Activated CD4-positive, alpha-beta memory T cell treated with anti-CD3 and anti-CD28 coated beads for 36 hours (primary cell): ENCODE results near the gene GLYATL1. TPM values are rescaled to one million over a fixed set of nuclear protein-coding genes. Genes with fewer than 3 reads are reported as not detected.
"Not testable (repeated sequence)": the region's sequence is repeated elsewhere in the genome, so short reads cannot be mapped to it uniquely, and the experiment has no call there.

ENCODE experiments used
- CTCF ChIA-PET: fragments of 350-600 bp; sonication (Branson Sonifier 250); formaldehyde crosslinking; loops from one replicate; lab custom pipeline; 2021; ENCODE audit warnings: antibody characterized with exemption, inconsistent platforms; lab: Charles Lee
- POLR2A ChIA-PET: fragments of 350-600 bp; sonication (Branson Sonifier 250); formaldehyde crosslinking; loops from one replicate; lab custom pipeline; 2021; ENCODE audit warnings: antibody characterized with exemption; lab: Charles Lee
- DNase-seq: peaks from one replicate; pipeline ENCODE4 v3.0.0-alpha.2; 2020
- H3K27ac Mint-ChIP-seq: one replicate; pipeline ENCODE4 v1.8.0; 2021; ENCODE audit warnings: mixed read lengths
- H3K27me3 Mint-ChIP-seq: one replicate; pipeline ENCODE4 v1.8.0; 2021; ENCODE audit warnings: mixed read lengths
- H3K36me3 Mint-ChIP-seq: one replicate; pipeline ENCODE4 v1.8.0; 2021; ENCODE audit warnings: mixed read lengths
- H3K4me1 Mint-ChIP-seq: one replicate; pipeline ENCODE4 v1.8.0; 2021; ENCODE audit warnings: low read depth, mixed read lengths
- H3K4me3 Mint-ChIP-seq: one replicate; pipeline ENCODE4 v1.8.0; 2021; ENCODE audit warnings: mild to moderate bottlenecking, mixed read lengths
- H3K9me3 Mint-ChIP-seq: one replicate; pipeline ENCODE4 v1.8.0; 2021; ENCODE audit warnings: mixed read lengths
- intact Hi-C: fragments of 100-400 bp; cut with micrococcal nuclease; formaldehyde crosslinking; loops from one replicate; pipeline ENCODE4 v1.15.1; 2023
- total RNA-seq, 2 experiments: library from RNA; stranded (reverse); gene quantifications; one replicate each; pipeline ENCODE4 v1.2.3, GENCODE V29; 2021

The GLYATL1 gene
- total RNA-seq, 2 experiments from 2014 or later = not detected

DNA sequence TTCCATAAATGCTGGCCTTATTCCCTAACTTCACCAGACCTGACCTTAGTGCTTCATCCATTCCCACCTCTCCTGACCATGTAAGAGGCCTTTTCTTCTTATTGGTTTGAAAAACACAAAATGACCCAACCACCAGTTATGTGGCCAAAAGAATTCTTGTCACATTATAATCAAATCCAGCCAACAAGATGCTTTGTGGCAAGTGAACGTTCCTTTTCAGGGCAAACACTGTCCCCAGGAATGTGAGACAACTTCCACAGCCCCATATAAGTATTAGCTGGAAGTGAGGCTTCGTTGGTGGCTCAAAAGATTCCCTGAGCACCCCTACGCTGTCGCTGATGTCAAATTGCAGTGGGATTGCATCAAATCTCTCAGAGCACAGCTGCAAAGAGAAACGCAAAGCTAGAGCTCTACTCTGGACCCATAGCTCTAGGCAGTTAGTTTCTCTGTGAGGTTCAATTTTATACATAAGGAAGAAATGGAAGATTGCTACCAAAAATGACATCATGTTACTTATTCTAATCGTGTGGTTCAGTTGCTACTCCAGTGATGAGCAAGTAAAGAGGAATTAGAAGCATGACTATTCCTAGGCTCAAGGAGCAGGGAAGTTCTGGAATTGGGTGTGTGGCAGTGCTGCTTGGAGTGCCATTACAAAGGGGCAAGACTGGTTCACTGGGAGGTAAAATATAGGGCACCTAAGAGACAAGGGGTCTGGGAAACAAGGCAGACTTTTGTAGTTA, 26.1 kb downstream of the GLYATL1 start:
- no peak overlapping the region for H3K27ac Mint-ChIP-seq
- H3K36me3 Mint-ChIP-seq = no peaks in the 10 kb centered on the region
- no peak for DNase-seq
- ChIA-PET CTCF (no interaction called here), POLR2A (no interaction called here)
- no peaks in the 10 kb centered on the region for H3K9me3 Mint-ChIP-seq
- H3K4me3 Mint-ChIP-seq = no peak overlapping the region
- peaks cover 7% of the 10 kb centered on the region for H3K27me3 Mint-ChIP-seq
- intact Hi-C loops = no loop called here
- H3K4me1 Mint-ChIP-seq = no peaks in the 10 kb centered on the region

DNA sequence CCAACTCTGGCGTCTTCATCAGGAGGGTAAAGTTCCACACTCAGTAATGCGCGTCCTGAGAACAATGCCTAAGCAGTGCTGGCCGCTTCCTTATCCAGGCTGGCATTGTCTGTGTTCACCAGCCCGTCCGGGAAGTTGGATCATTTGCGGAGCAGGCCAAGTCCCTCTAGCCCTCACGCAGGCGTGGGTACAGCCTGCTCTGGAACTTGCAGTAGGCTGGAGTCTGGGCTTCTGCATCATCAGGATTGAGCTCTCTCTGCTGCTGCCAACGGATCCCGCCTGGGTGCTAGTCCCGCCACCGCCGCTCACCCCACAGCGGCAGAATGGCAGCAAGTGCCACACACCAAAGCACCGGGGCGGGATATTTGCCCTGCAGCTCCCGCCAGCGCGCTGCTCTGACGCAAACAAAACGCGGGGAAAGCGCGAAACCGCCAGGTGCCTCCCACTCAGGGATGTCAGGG, 29.0 kb downstream of the GLYATL1 start:
- Mint-ChIP-seq H3K9me3 (peaks cover 6% of the 10 kb centered on the region), H3K36me3 (no peaks in the 10 kb centered on the region), H3K27ac (no peak overlapping the region), H3K27me3 (peaks cover 10% of the 10 kb centered on the region), H3K4me3 (no peak overlapping the region), H3K4me1 (no peaks in the 10 kb centered on the region)
- CTCF ChIA-PET = no interaction called here
- no peak for DNase-seq
- POLR2A ChIA-PET = no interaction called here
- intact Hi-C loops = no loop called here

DNA sequence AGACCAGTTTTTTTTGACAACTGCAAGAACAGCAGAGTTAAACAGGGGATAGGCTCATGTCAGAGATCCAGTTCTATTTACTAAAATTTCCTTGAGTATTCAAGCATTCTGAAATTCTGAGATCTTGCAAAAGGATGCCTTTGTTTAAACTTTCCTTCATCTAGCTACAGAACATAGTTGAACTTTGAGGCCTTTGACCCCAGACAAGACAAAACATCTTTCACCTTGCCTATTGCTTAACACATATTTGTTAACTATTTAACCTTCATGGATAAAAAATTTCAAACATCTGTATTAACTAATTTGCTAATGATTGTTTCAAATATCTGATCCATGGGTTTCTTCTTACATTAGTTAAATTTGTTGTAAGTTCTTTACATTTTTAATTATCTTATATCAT, 38.2 kb downstream of the GLYATL1 start:
- peaks cover 3% of the 10 kb centered on the region for H3K27me3 Mint-ChIP-seq
- no peaks in the 10 kb centered on the region for H3K4me1 Mint-ChIP-seq
- ChIA-PET POLR2A (no interaction called here), CTCF (no interaction called here)
- peaks cover 2% of the 10 kb centered on the region for H3K9me3 Mint-ChIP-seq
- intact Hi-C loops = no loop called here
- no peaks in the 10 kb centered on the region for H3K36me3 Mint-ChIP-seq
- no peak overlapping the region for H3K4me3 Mint-ChIP-seq
- no peak overlapping the region for H3K27ac Mint-ChIP-seq
- DNase-seq = no peak

DNA sequence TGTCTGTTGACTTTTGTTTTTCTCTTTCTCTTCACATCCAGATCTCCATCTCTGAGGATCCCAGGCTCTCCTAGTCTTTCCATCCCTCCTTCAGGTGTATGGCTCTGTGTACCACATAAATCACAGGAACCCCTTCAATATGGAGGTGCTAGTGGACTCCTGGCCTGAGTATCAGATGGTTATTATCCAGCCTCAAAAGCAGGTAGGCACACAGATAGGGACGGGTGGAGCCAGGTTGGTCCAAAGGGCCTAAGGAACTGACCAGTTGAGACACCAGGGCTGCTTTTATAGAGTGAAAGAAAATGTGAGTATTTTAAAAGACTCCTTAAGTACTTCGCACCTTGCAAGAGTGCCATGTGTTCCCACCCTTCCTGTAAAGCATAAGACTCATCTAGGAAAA, 39.9 kb downstream of the GLYATL1 start:
- no peak for DNase-seq
- POLR2A ChIA-PET = no interaction called here
- Mint-ChIP-seq H3K4me1 (no peaks in the 10 kb centered on the region), H3K27me3 (peaks cover under 1% of the 10 kb centered on the region), H3K27ac (no peak overlapping the region), H3K4me3 (no peak overlapping the region), H3K9me3 (peaks cover 2% of the 10 kb centered on the region), H3K36me3 (no peaks in the 10 kb centered on the region)
- CTCF ChIA-PET = no interaction called here
- intact Hi-C loops = no loop called here

DNA sequence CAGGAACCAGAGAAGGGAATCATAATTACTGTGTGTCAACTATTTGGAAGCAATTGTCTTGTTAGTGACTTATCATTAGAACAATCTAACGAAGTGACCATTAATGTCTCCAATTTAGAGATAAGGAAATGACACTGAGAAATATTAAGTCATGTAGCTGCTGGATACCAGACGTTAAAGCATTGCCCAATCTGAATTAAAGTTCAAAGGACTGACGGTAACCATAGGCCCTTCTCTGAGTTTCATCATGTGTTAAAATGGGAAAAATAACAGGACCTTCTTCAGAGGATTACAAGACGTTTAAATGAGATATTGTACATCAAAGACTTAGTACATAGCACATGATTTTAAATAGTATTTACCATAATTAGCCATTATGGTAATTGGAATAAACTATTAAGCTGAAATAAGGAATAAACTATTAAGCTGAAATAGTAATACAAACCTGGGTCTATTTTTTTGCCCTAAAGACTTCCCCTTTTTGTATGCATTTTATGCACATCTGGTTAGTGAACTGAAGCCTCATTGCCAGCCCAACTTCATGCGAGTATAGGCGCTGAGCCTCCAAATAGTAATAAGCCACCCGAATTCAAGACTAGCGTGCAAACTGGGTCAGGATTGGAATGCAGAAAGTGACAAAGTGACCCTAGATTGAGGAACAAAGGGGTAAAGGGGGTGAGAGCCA, 41.0 kb downstream of the GLYATL1 start:
- ChIA-PET CTCF (no interaction called here), POLR2A (no interaction called here)
- Mint-ChIP-seq H3K27ac (no peak overlapping the region), H3K4me3 (no peak overlapping the region), H3K4me1 (no peaks in the 10 kb centered on the region), H3K36me3 (no peaks in the 10 kb centered on the region), H3K27me3 (peaks cover 5% of the 10 kb centered on the region), H3K9me3 (no peaks in the 10 kb centered on the region)
- intact Hi-C loops = no loop called here
- DNase-seq = no peak

DNA sequence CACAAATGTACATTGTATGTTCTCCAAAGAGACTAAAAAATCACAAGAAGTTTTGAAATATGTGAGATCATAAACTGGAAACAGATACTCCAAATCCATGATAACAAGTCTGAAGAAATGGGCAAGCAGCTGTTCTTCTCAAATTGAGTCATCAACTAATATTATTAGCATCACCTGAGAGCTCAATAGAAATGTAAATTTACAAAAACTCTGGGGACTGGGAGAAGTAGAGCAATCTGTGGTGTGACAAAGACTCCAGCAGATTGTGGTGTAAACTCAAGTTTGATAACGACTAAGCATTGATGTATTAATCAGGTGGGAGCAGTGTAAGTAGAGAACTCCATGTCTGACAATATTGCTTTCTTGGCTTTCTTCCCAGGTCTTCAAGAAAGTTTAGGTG, 53.2 kb downstream of the GLYATL1 start:
- POLR2A ChIA-PET = interaction anchor here (0.6 kb wide), 1 partner anchor 1442 kb away, joined by 3 read pairs; no protein-coding TSS in a partner anchor
- no peak overlapping the region for H3K4me3 Mint-ChIP-seq
- intact Hi-C loops = no loop called here

DNA sequence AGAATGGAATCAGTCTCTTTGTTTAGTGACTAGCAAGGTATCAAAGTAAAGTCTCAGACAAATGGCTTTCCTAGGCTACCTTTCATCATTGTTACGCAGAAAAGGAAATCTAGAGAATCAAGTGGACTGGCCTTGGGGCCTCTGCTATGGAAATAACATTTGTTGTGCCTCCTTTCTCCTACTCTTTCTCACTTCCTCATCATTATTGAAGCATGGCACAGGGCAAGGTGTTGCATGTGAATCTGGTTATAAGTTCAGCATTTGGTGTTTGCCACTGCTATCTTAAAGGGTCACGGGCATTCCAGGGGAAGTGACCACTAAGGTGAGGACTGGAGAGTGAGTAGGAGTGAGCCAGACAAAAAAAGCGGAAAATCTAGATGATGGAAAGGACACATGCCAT, 54.9 kb downstream of the GLYATL1 start:
- Mint-ChIP-seq H3K27ac (no peak overlapping the region), H3K27me3 (peaks cover 11% of the 10 kb centered on the region), H3K4me3 (no peak overlapping the region), H3K36me3 (no peaks in the 10 kb centered on the region), H3K9me3 (no peaks in the 10 kb centered on the region), H3K4me1 (no peaks in the 10 kb centered on the region)
- CTCF ChIA-PET = no interaction called here
- POLR2A ChIA-PET = no interaction called here
- DNase-seq = no peak
- intact Hi-C loops = no loop called here

More for the DNA sequence above, 53.2 kb downstream of the GLYATL1 start:
- Mint-ChIP-seq H3K36me3 (no peaks in the 10 kb centered on the region), H3K4me1 (no peaks in the 10 kb centered on the region), H3K27me3 (peaks cover 11% of the 10 kb centered on the region), H3K9me3 (no peaks in the 10 kb centered on the region), H3K27ac (no peak overlapping the region)
- DNase-seq = no peak
- CTCF ChIA-PET = no interaction called here

DNA sequence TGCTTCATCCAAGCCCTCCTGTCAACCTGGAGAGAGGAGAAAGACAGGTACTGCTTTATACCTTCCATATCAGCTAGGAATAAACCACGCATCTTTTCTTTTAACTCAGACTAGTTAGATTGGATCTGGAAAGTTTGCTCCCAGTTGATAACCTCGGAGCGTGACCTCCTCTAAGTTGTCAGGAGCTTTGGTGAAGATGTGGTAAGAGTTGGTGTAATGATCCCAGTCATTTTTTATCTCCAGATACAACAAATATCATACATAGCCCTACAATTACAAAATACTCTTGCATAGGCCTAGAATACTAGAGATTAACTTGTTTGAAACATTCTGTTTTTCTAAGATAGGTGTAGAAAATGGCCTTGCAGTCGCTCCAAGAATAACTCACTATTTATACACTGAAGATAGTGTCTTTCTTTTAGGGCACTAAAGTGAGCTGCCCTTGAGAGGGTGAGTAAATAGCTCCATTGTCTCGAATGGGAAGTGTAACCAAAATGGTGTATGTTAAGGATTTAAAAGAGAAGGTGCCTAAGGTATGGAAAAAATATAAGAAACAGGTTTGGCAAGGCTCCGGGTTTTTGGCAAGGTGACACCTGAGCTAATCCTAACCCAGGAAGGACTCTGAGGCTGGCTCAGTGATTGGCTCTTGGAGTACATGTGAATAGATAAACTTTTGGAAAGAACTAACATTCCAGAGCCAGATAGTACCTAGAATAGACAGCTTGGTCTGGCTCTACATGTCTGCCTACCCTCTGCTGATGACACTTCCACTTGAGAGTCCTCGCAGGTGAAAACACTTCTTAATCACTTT, 59.4 kb downstream of the GLYATL1 start:
- Mint-ChIP-seq H3K4me3 (no peak overlapping the region), H3K9me3 (no peaks in the 10 kb centered on the region), H3K4me1 (no peaks in the 10 kb centered on the region), H3K27ac (no peak overlapping the region), H3K36me3 (no peaks in the 10 kb centered on the region), H3K27me3 (peaks cover 9% of the 10 kb centered on the region)
- no peak for DNase-seq
- intact Hi-C loops = no loop called here
- CTCF ChIA-PET = no interaction called here
- POLR2A ChIA-PET = no interaction called here

DNA sequence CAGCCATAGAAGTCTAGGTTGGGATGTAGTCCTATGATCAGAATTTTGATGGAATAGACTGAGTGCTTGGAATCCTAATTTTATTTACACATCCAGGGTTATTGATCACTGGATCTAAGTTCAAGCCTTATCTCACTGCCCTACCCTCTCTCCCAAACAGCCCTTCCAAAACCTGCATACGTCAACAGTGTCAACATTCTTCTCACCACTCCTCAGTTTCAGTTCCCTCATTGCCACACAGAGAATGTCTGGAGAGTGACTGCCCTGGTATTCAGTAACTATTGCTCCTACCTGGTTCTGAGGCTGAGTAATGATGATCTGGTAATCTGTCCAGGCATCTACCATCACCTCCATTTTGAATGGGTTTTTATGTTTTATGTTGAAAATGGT, 60.0 kb downstream of the GLYATL1 start:
- intact Hi-C loops = no loop called here
- H3K4me1 Mint-ChIP-seq = no peaks in the 10 kb centered on the region
- H3K27me3 Mint-ChIP-seq = peaks cover 6% of the 10 kb centered on the region
- H3K36me3 Mint-ChIP-seq = no peaks in the 10 kb centered on the region
- ChIA-PET POLR2A (no interaction called here), CTCF (no interaction called here)
- no peaks in the 10 kb centered on the region for H3K9me3 Mint-ChIP-seq
- no peak overlapping the region for H3K27ac Mint-ChIP-seq
- no peak for DNase-seq
- no peak overlapping the region for H3K4me3 Mint-ChIP-seq

DNA sequence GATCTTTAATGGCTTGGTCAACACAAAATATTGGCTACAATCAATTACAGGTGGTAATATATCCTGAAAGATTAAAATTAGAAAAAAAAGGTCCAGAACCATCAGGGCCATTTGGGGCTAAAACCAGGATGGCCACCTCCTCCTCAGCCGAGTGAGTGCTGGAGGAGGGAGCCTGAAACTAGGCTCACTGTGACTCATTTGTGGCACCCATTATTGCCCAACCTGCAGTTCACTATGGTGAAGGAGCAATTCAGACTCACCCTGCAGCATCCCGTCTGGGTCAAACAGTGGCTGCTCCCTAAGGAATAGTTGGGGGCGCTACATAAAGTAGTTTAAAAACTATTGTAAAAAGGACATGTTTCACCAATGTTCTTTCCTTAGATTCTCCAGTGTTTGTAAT, 60.7 kb downstream of the GLYATL1 start:
- no peak for DNase-seq
- H3K9me3 Mint-ChIP-seq = no peaks in the 10 kb centered on the region
- peaks cover 6% of the 10 kb centered on the region for H3K27me3 Mint-ChIP-seq
- no peak overlapping the region for H3K27ac Mint-ChIP-seq
- intact Hi-C loops = no loop called here
- H3K4me1 Mint-ChIP-seq = no peaks in the 10 kb centered on the region
- no peak overlapping the region for H3K4me3 Mint-ChIP-seq
- ChIA-PET POLR2A (no interaction called here), CTCF (no interaction called here)
- no peaks in the 10 kb centered on the region for H3K36me3 Mint-ChIP-seq

DNA sequence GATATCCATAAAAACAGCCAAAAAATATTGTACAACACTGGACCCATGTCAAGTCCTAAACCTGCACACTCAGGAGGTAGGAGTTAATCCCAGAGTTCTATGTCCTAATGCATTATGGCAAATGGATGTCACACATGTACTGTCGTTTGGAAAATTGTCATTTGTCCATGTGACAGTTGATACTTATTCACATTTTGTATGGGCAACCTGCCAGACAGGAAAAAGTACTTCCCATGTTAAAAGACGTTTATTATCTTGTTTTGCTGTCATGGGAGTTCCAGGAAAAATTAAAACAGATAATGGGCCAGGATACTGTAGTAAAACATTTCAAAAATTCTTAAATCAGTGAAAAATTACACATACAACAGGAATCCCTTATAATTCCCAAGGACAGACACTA, 62.7 kb downstream of the GLYATL1 start:
- H3K27me3 Mint-ChIP-seq, H3K4me3 Mint-ChIP-seq, DNase-seq, intact Hi-C loops, H3K27ac Mint-ChIP-seq, CTCF ChIA-PET, H3K4me1 Mint-ChIP-seq, H3K36me3 Mint-ChIP-seq, POLR2A ChIA-PET, H3K9me3 Mint-ChIP-seq: not testable (repeated sequence)
